Activated CD8-positive, alpha-beta memory T cell treated with anti-CD3 and anti-CD28 coated beads, Interleukin-2, amount 50 U/mL, for 4 hours (primary cell): ENCODE measurements around the gene ZSWIM5.
"Not testable (repeated sequence)": the region's sequence is repeated elsewhere in the genome, so short reads cannot be mapped to it uniquely, and the experiment has no call there.

Source experiments
- DNase-seq: peaks from one replicate; pipeline ENCODE4 v3.0.0-alpha.2; 2020

Gene ZSWIM5

GRCh38 chr1:45084562-45084961 lies 121.8 kb downstream of the ZSWIM5 start:
- no peak for DNase-seq

- no peak for DNase-seq
These were observed 126.9 kb downstream of the ZSWIM5 start for GRCh38 chr1:45079533-45079932.

- DNase-seq, result not testable (repeated sequence)
These were observed 129.4 kb downstream of the ZSWIM5 start for GRCh38 chr1:45076959-45077358.

GRCh38 chr1:45071567-45071966 lies 134.8 kb downstream of the ZSWIM5 start:
- no peak for DNase-seq

GRCh38 chr1:45067806-45068205 lies 138.6 kb downstream of the ZSWIM5 start:
- DNase-seq, result no peak

- DNase-seq, result no peak
These were observed 141.3 kb downstream of the ZSWIM5 start for GRCh38 chr1:45065083-45065482.

- not testable (repeated sequence) for DNase-seq
These were observed 143.9 kb downstream of the ZSWIM5 start for GRCh38 chr1:45062463-45062862.

GRCh38 chr1:45059829-45060228 lies 146.6 kb downstream of the ZSWIM5 start:
- no peak for DNase-seq

GRCh38 chr1:45057542-45057941 lies 148.9 kb downstream of the ZSWIM5 start:
- DNase-seq, result no peak

- no peak for DNase-seq
These were observed 155.2 kb downstream of the ZSWIM5 start for GRCh38 chr1:45051005-45051772.

- DNase-seq, result no peak
These were observed 159.4 kb downstream of the ZSWIM5 start for GRCh38 chr1:45047032-45047431.

GRCh38 chr1:45044916-45045315 lies 161.5 kb downstream of the ZSWIM5 start:
- DNase-seq, result no peak

- no peak for DNase-seq
These were observed 163.3 kb downstream of the ZSWIM5 start for GRCh38 chr1:45043094-45043493.

- DNase-seq, result no peak
These were observed 166.1 kb downstream of the ZSWIM5 start for GRCh38 chr1:45040297-45040696.

- no peak for DNase-seq
These were observed 167.6 kb downstream of the ZSWIM5 start for GRCh38 chr1:45038661-45039364.

- no peak for DNase-seq
These were observed 168.2 kb downstream of the ZSWIM5 start for GRCh38 chr1:45038240-45038639.

GRCh38 chr1:45037456-45037855 lies 168.9 kb downstream of the ZSWIM5 start:
- DNase-seq, result no peak

GRCh38 chr1:45035631-45036301 lies 170.6 kb downstream of the ZSWIM5 start:
- no peak for DNase-seq

- no peak for DNase-seq
These were observed 173.0 kb downstream of the ZSWIM5 start for GRCh38 chr1:45033356-45033755.

GRCh38 chr1:45032837-45033236 lies 173.6 kb downstream of the ZSWIM5 start:
- DNase-seq, result no peak

- DNase-seq, result no peak
These were observed 180.0 kb downstream of the ZSWIM5 start for GRCh38 chr1:45026446-45026845.

- no peak for DNase-seq
These were observed 182.7 kb downstream of the ZSWIM5 start for GRCh38 chr1:45023663-45024062.

- DNase-seq, result peak; percentile 54
These were observed 187.7 kb downstream of the ZSWIM5 start for GRCh38 chr1:45018599-45019230.
